Stimulated activated CD4-positive, alpha-beta T cell treated with anti-CD3 and anti-CD28 coated beads, Interleukin-4, amount 100 ng/mL, for 48 hours (primary cell): ENCODE measurements around the gene CACNB2.
"Not testable (repeated sequence)": the region's sequence is repeated elsewhere in the genome, so short reads cannot be mapped to it uniquely, and the experiment has no call there.

Experiments used
- DNase-seq, 2 donors: peaks; one replicate each; pipeline ENCODE4 v3.0.0-alpha.2; 2020; ENCODE audit warnings: low read depth in 2 of 2

The CACNB2 gene

GRCh38 chr10:18400906-18401245 lies 260.7 kb downstream of the CACNB2 start:
- no peak for DNase-seq

- DNase-seq, result no peak
Measured at GRCh38 chr10:18401416-18402195, 261.4 kb downstream of the CACNB2 start.

GRCh38 chr10:18402853-18403252 lies 262.6 kb downstream of the CACNB2 start:
- no peak for DNase-seq

GRCh38 chr10:18404530-18404929 lies 264.3 kb downstream of the CACNB2 start:
- DNase-seq, result no peak

- no peak for DNase-seq
Measured at GRCh38 chr10:18406136-18406535, 265.9 kb downstream of the CACNB2 start.

- no peak for DNase-seq
Measured at GRCh38 chr10:18409599-18410397, 269.6 kb downstream of the CACNB2 start.

GRCh38 chr10:18414061-18414460 lies 273.8 kb downstream of the CACNB2 start:
- DNase-seq, result no peak

GRCh38 chr10:18417950-18418527 lies 277.8 kb downstream of the CACNB2 start:
- DNase-seq, result no peak

- DNase-seq, result no peak
Measured at GRCh38 chr10:18418541-18419215, 278.5 kb downstream of the CACNB2 start.

GRCh38 chr10:18419945-18420344 lies 279.7 kb downstream of the CACNB2 start:
- no peak for DNase-seq

GRCh38 chr10:18421726-18422293 lies 281.6 kb downstream of the CACNB2 start:
- no peak for DNase-seq

GRCh38 chr10:18423058-18423637 lies 282.9 kb downstream of the CACNB2 start:
- no peak for DNase-seq

GRCh38 chr10:18424200-18424599 lies 284.0 kb downstream of the CACNB2 start:
- no peak for DNase-seq

- no peak for DNase-seq
Measured at GRCh38 chr10:18429335-18429734, 289.1 kb downstream of the CACNB2 start.

GRCh38 chr10:18436902-18437301 lies 296.7 kb downstream of the CACNB2 start:
- no peak for DNase-seq

GRCh38 chr10:18437486-18437885 lies 297.3 kb downstream of the CACNB2 start:
- no peak for DNase-seq

GRCh38 chr10:18438361-18439126 lies 298.3 kb downstream of the CACNB2 start:
- DNase-seq, result no peak

GRCh38 chr10:18439601-18440000 lies 299.4 kb downstream of the CACNB2 start:
- DNase-seq, result no peak

- not testable (repeated sequence) for DNase-seq
Measured at GRCh38 chr10:18445635-18446034, 305.4 kb downstream of the CACNB2 start.

GRCh38 chr10:18446205-18446604 lies 306.0 kb downstream of the CACNB2 start:
- DNase-seq, result no peak

- no peak for DNase-seq
Measured at GRCh38 chr10:18449611-18450026, 309.4 kb downstream of the CACNB2 start.
